MG63 (cell line): ENCODE data around the gene NOP9. TPM values are rescaled to one million over a fixed set of nuclear protein-coding genes. Genes with fewer than 3 reads are reported as not detected.

Experiments
- DNase-seq: peaks from one replicate; pipeline ENCODE4 v3.0.0-alpha.2; 2020
- H3K27me3 ChIP-seq: fragments of 250-450 bp; sonication (Bioruptor Pico); 2 replicates; pipeline ENCODE4 v1.5.1; 2020; ENCODE audit warnings: mild to moderate bottlenecking, moderate library complexity
- H3K36me3 ChIP-seq: fragments of 250-450 bp; sonication (Bioruptor Pico); 2 replicates; pipeline ENCODE4 v1.5.1; 2020; ENCODE audit warnings: mild to moderate bottlenecking, moderate library complexity
- H3K4me3 ChIP-seq: fragments of 250-450 bp; sonication (Bioruptor Pico); 2 replicates; pipeline ENCODE4 v1.5.1; 2020; ENCODE audit warnings: mild to moderate bottlenecking, moderate library complexity
- H3K9me3 ChIP-seq: fragments of 250-450 bp; sonication (Bioruptor Pico); 2 replicates; pipeline ENCODE4 v1.5.1; 2020; ENCODE audit warnings: mild to moderate bottlenecking, moderate library complexity
- total RNA-seq: library from RNA; depleted of rRNA; stranded (reverse); fragments of >200 nt; shearing (Covaris generic); gene quantifications from 2 replicates; pipeline ENCODE4 v1.2.3, GENCODE V29; 2014; ENCODE audit warnings: low replicate concordance

NOP9 gene
- total RNA-seq, 1 experiment from 2014 or later, result 10.6 TPM

- no peak for DNase-seq
- H3K9me3 ChIP-seq, result no peaks in the 10 kb centered on the region
- no peak overlapping the region for H3K4me3 ChIP-seq
- no peaks in the 10 kb centered on the region for H3K27me3 ChIP-seq
- no peaks in the 10 kb centered on the region for H3K36me3 ChIP-seq
Measured at GRCh38 chr14:24260780-24261157, 38.9 kb upstream of the NOP9 start.

DNA sequence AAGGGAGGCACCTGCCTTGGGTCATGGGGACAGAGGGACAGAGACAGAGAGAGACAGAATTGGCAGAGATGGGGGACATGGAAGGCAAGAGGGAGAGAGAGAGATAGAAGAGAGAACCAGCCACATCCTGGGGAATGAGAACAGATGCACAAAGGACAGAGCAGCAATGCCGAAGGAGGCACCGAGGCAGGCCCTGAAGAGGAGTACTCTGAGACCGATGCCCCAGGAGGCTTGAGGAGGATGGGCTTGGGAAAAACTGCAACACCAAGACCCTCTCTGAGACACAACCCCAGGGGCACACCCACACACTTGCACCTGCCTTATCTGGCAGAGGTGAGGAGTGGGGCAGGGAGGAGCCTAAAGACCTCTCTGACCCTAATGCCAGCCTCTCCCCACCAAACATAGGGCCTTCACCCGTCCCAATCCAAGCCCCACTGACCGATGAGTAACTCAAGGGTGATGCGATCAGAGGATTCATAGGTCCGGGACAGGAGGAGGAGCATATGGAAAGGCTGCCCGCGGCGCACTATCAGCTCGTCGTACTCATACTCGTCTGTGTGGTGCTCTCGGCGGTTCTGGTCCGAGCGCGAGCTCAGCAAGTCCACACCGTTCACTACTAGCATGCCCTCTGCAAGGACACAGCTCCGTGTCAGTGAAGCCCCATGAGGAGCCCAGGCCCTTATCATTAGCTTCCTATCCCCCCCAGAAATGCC, 38.2 kb upstream of the NOP9 start:
- no peaks in the 10 kb centered on the region for H3K9me3 ChIP-seq
- no peaks in the 10 kb centered on the region for H3K36me3 ChIP-seq
- H3K27me3 ChIP-seq, result no peaks in the 10 kb centered on the region
- no peak for DNase-seq
- H3K4me3 ChIP-seq, result no peak overlapping the region

- Histone ChIP-seq H3K4me3 (no peak overlapping the region), H3K9me3 (no peaks in the 10 kb centered on the region), H3K36me3 (no peaks in the 10 kb centered on the region), H3K27me3 (no peaks in the 10 kb centered on the region)
- DNase-seq, result no peak
Measured at GRCh38 chr14:24261969-24262327, 37.7 kb upstream of the NOP9 start.

DNA sequence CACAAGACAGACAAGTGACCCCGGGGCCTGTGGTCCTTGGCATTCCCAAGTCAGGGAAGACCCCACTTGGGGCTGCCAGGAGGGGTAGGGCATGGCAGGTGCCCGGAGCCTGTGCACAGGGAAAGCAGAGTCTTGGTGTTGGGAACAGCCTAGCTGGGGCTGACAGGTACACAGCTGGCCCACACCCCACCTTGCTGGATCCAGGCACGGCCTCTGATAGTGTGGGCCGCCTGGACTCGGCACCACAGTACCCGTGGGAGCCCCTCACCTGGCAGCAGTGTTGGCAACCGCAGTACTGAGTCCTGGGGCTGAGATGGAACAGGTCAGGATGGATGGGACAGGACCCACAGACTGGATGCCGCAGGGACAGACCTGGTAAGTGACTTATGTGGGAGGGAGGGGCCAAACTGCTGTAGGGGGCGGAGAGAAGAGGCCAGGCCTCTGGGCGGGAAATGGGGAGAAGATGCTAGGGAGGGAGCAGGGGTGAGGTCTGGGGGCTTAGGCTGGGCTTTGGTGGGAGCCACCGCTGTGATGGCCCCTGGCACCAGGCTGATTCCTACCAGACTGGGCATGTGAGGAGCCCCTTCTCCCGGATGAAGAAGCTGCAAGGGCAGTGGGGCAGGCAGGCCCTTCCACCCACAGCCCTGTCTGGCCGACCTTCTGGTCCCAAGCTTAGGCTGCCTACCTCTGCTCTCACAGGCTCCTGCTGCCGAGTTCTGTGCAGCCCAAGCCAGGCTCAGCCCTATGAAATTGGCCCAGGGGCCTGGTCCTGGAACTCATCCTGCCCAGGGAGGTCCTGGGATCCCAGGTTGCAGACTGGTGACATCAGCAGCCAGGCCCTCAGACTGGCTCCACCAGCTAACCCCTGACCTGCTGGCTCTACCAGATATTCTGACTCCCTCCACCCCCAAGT, 36.6 kb upstream of the NOP9 start, which contains the start of gene TGM1:
TGM1 (minus strand) TSS at position 357 of the 913 bp plus-strand sequence. CDS start 825 bp downstream, outside the sequence.
- DNase-seq, result no peak
- H3K36me3 ChIP-seq, result no peaks in the 10 kb centered on the region
- no peaks in the 10 kb centered on the region for H3K9me3 ChIP-seq
- no peaks in the 10 kb centered on the region for H3K27me3 ChIP-seq
- H3K4me3 ChIP-seq, result no peak within 1 kb of the TSS

DNA sequence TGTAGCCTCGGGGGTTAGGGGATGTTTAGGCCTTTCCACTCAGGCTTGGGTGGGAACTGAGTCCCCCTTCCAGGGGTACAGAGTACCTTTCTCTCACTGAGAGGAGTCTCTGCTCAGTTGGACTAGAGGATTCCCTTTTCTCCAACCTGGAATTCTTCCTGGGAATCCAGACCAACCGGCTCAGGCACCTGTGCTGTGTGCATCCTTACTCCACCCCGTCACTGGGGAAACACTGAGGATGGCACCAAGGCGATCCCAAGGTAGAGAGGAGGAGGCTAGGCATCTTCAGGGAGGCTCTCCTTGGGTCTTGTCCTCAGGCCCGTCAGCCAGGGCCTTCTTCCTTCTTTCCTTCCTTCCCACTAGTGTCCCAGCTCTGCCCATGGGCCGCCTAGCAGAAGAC, 35.8 kb upstream of the NOP9 start:
- Histone ChIP-seq H3K4me3 (no peak overlapping the region), H3K36me3 (no peaks in the 10 kb centered on the region), H3K27me3 (no peaks in the 10 kb centered on the region), H3K9me3 (no peaks in the 10 kb centered on the region)
- DNase-seq, result no peak

GRCh38 chr14:24264298-24264697, 35.4 kb upstream of the NOP9 start:
- no peaks in the 10 kb centered on the region for H3K9me3 ChIP-seq
- no peak overlapping the region for H3K4me3 ChIP-seq
- no peaks in the 10 kb centered on the region for H3K27me3 ChIP-seq
- no peaks in the 10 kb centered on the region for H3K36me3 ChIP-seq
- DNase-seq, result no peak

- H3K27me3 ChIP-seq, result no peaks in the 10 kb centered on the region
- no peak overlapping the region for H3K4me3 ChIP-seq
- no peak for DNase-seq
- no peaks in the 10 kb centered on the region for H3K9me3 ChIP-seq
- H3K36me3 ChIP-seq, result no peaks in the 10 kb centered on the region
Measured at GRCh38 chr14:24266344-24267244, 33.1 kb upstream of the NOP9 start.

DNA sequence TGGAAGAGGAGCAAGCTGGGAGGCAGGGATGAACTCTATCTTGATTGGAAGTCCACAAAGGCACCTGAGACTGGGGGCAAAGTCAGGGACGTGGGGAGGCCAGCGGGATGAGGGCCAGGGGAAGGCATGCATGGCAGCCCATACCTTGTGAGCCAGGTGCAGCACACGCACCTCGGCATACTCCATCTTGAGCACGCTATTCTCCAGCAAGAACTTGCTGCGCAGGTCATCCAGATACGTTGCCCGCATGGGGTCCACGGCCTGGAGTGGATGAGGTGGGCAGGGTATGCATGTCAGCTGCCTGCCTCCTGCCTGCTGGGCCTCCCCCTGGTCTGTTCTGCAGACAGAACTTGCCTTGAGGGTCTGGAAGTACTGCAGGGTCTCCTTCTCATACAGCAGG, 32.1 kb upstream of the NOP9 start:
- Histone ChIP-seq H3K27me3 (no peaks in the 10 kb centered on the region), H3K36me3 (no peaks in the 10 kb centered on the region), H3K4me3 (no peak overlapping the region), H3K9me3 (no peaks in the 10 kb centered on the region)
- no peak for DNase-seq

- no peak overlapping the region for H3K4me3 ChIP-seq
- no peaks in the 10 kb centered on the region for H3K9me3 ChIP-seq
- no peaks in the 10 kb centered on the region for H3K36me3 ChIP-seq
- H3K27me3 ChIP-seq, result no peaks in the 10 kb centered on the region
- DNase-seq, result no peak
Measured at GRCh38 chr14:24268225-24268624, 31.4 kb upstream of the NOP9 start.

DNA sequence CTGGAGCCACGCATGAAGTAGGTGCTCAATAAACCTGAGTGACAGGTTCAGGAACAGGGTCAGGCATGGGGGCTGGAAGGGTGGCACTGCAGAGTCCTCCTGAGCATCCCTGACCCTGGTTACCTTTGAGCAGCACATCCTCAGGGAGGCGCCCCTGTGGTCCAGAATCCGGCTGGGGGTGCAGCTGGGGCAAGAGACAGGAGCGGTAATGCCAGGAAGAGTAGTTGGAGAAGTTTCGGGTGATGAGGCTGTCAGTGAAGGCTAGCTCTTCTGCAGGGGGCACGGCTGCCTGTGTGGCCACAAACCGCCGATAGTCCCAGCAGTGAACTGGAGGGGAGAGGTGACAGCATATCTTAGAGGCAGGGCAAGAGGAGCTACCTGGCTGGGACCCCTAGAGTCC, 30.3 kb upstream of the NOP9 start:
- no peak overlapping the region for H3K4me3 ChIP-seq

DNA sequence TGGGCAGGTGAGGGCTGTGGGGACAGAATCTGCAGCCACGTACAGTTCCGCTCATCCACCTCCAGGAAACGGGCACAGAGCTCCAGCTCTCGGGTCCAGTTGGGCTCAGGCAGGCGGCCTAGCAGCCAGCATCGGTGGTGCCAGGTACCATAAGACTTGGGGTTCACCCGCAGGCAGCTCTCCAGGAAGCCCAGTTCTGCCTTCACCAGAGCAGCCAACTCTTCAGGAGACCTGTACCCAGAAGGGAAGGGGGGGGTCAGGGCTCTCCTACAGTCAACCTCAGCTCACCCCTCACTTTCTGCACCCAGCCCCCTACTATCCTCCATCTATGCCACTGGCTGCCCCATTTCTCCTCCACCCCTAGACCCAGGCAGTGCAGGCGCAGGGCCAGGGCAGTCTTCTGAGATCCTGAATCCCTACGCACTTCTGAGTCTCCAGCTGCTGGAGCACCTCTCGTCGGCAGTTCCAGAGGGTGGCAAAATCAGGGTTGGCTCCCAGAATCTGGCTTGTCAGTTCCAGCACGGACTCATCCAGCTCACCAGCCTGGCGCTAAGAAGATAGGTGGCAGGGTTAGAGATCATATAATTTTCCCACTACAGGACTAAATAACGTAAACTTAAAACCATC, 29.6 kb upstream of the NOP9 start:
- H3K9me3 ChIP-seq, result no peaks in the 10 kb centered on the region
- no peaks in the 10 kb centered on the region for H3K36me3 ChIP-seq
- no peaks in the 10 kb centered on the region for H3K27me3 ChIP-seq
- no peak overlapping the region for H3K4me3 ChIP-seq
- no peak for DNase-seq

More for the DNA sequence above, 30.3 kb upstream of the NOP9 start:
- H3K9me3 ChIP-seq, result no peaks in the 10 kb centered on the region
- no peaks in the 10 kb centered on the region for H3K27me3 ChIP-seq
- no peak for DNase-seq
- H3K36me3 ChIP-seq, result no peaks in the 10 kb centered on the region

- no peaks in the 10 kb centered on the region for H3K9me3 ChIP-seq
- H3K4me3 ChIP-seq, result peak overlapping the region; percentile 90
- DNase-seq, result no peak
- H3K36me3 ChIP-seq, result no peaks in the 10 kb centered on the region
- H3K27me3 ChIP-seq, result no peaks in the 10 kb centered on the region
Measured at GRCh38 chr14:24270537-24271133, 29.0 kb upstream of the NOP9 start.

- peak; percentile 76 for DNase-seq
- peak within 1 kb of the TSS; percentile 90 for H3K4me3 ChIP-seq
- no peaks in the 10 kb centered on the region for H3K36me3 ChIP-seq
- H3K27me3 ChIP-seq, result no peaks in the 10 kb centered on the region
- no peaks in the 10 kb centered on the region for H3K9me3 ChIP-seq
Measured at GRCh38 chr14:24271134-24271833, 28.4 kb upstream of the NOP9 start, which contains the start of gene RABGGTA. RABGGTA (minus strand) TSS chr14:24271597; CDS start chr14:24271115, 482 bp downstream.

GRCh38 chr14:24271834-24272263, 27.8 kb upstream of the NOP9 start:
- no peaks in the 10 kb centered on the region for H3K27me3 ChIP-seq
- no peaks in the 10 kb centered on the region for H3K9me3 ChIP-seq
- peak overlapping the region; percentile 90 for H3K4me3 ChIP-seq
- no peaks in the 10 kb centered on the region for H3K36me3 ChIP-seq
- no peak for DNase-seq

DNA sequence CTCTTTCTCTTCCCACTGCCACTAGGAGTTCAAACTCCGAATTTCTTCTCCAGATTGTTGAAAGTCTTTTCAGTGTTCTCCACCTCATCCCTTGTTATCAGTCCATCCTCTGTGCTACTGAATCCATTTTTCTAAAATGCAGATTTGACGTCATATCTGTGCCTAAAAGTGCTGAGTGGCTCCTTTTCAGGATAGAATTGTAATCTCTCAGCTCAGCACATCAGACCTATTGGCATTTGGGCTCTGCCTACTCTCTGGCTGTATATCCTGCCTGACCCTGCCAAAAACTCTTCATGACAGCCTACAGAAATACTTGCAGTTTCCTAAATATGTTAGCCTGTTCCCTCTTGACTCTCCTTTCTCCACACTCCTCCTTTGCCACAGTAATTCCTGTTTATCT, 27.2 kb upstream of the NOP9 start:
- DNase-seq, result no peak
- Histone ChIP-seq H3K9me3 (no peaks in the 10 kb centered on the region), H3K36me3 (no peaks in the 10 kb centered on the region)

More for the DNA sequence above, 27.2 kb upstream of the NOP9 start:
- H3K27me3 ChIP-seq, result no peaks in the 10 kb centered on the region
- H3K4me3 ChIP-seq, result no peak overlapping the region
